ENCODE data around the gene STX11.

Gene STX11

GRCh38 chr6:144139817-144140216 is 10.5 kb upstream of the STX11 start:
- Histone ChIP-seq H4K20me1 (ENCODE audit: insufficient read depth, low read length) (no peaks in the 10 kb centered on the region), H3K9ac (ENCODE audit: low read length) (no peak overlapping the region), H3F3A (ENCODE audit: insufficient read depth, low read length) (no peaks in the 10 kb centered on the region), H3K27ac (ENCODE audit: low read length) (no peak overlapping the region), H3K36me3 (replicated peaks; ENCODE audit: insufficient read depth, low read length) (no peaks in the 10 kb centered on the region), H3K9me2 (replicated peaks; ENCODE audit: insufficient read depth, low read length) (no peaks in the 10 kb centered on the region), H3K9me3 (replicated peaks; ENCODE audit: insufficient read depth, low read length) (no peaks in the 10 kb centered on the region), H2AFZ (ENCODE audit: low read length) (no peak overlapping the region), H3K4me3 (ENCODE audit: low read length) (no peak overlapping the region), H3K4me1 (ENCODE audit: low read length) (no peaks in the 10 kb centered on the region), H3K79me2 (ENCODE audit: low read length) (no peaks in the 10 kb centered on the region), H3K27me3 (replicated peaks; ENCODE audit: insufficient read depth, low read length) (no peaks in the 10 kb centered on the region), H3K4me2 (ENCODE audit: low read depth, low read length) (no peak overlapping the region)
- TF ChIP-seq EZH2 (optimal IDR thresholded peaks at IDR 0.05; ENCODE audit: low read depth, low read length) (no peak), EZH2phosphoT487 (IDR thresholded peaks at IDR 0.05; ENCODE audit: low read length) (no peak), CTCF (IDR thresholded peaks at IDR 0.05; ENCODE audit: low read length) (no peak)
- no peak for DNase-seq

GRCh38 chr6:144140867-144141266 is 9.4 kb upstream of the STX11 start:
- no peak overlapping the region for H3K4me2 ChIP-seq (ENCODE audit: low read depth, low read length)
- H3K36me3 ChIP-seq (replicated peaks; ENCODE audit: insufficient read depth, low read length), result no peaks in the 10 kb centered on the region
- no peaks in the 10 kb centered on the region for H3F3A ChIP-seq (ENCODE audit: insufficient read depth, low read length)
- H3K9me3 ChIP-seq (replicated peaks; ENCODE audit: insufficient read depth, low read length), result no peaks in the 10 kb centered on the region
- no peak overlapping the region for H2AFZ ChIP-seq (ENCODE audit: low read length)
- H3K27me3 ChIP-seq (replicated peaks; ENCODE audit: insufficient read depth, low read length), result no peaks in the 10 kb centered on the region
- no peak overlapping the region for H3K9ac ChIP-seq (ENCODE audit: low read length)
- no peak overlapping the region for H3K27ac ChIP-seq (ENCODE audit: low read length)
- H3K79me2 ChIP-seq (ENCODE audit: low read length), result no peaks in the 10 kb centered on the region
- no peaks in the 10 kb centered on the region for H4K20me1 ChIP-seq (ENCODE audit: insufficient read depth, low read length)
- no peak for TF ChIP-seq EZH2 (optimal IDR thresholded peaks at IDR 0.05; ENCODE audit: low read depth, low read length)
- no peak for TF ChIP-seq EZH2phosphoT487 (IDR thresholded peaks at IDR 0.05; ENCODE audit: low read length)
- TF ChIP-seq CTCF (IDR thresholded peaks at IDR 0.05; ENCODE audit: low read length), result no peak
- no peaks in the 10 kb centered on the region for H3K9me2 ChIP-seq (replicated peaks; ENCODE audit: insufficient read depth, low read length)
- H3K4me3 ChIP-seq (ENCODE audit: low read length), result no peak overlapping the region
- no peaks in the 10 kb centered on the region for H3K4me1 ChIP-seq (ENCODE audit: low read length)
- DNase-seq, result no peak

DNA sequence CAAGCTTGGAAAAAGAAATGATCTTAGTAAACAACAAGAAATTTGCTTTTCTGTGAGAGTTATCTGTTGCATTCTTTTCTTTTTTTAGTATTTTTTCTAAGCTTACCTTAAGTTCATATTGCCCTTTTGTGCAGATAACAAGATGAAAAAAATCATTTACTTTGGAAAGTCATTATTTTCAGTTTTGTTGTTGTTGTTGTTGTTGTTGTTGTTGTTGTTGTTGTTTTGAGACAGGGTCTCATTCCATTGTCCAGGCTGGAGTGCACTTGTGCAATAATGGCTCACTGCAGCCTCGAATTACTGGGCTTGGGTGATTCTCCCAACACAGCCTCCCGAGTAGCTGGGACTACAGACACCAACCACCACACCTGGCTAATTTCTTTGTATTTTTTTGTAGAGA is 8.8 kb upstream of the STX11 start:
- Histone ChIP-seq H3K4me2 (ENCODE audit: low read depth, low read length) (no peak overlapping the region), H3K4me3 (ENCODE audit: low read length) (no peak overlapping the region), H3K9ac (ENCODE audit: low read length) (no peak overlapping the region), H3K4me1 (ENCODE audit: low read length) (no peaks in the 10 kb centered on the region), H3K27ac (ENCODE audit: low read length) (no peak overlapping the region), H3K9me3 (replicated peaks; ENCODE audit: insufficient read depth, low read length) (no peaks in the 10 kb centered on the region), H3F3A (ENCODE audit: insufficient read depth, low read length) (no peaks in the 10 kb centered on the region), H3K27me3 (replicated peaks; ENCODE audit: insufficient read depth, low read length) (no peaks in the 10 kb centered on the region), H4K20me1 (ENCODE audit: insufficient read depth, low read length) (no peaks in the 10 kb centered on the region), H2AFZ (ENCODE audit: low read length) (no peak overlapping the region), H3K79me2 (ENCODE audit: low read length) (no peaks in the 10 kb centered on the region), H3K9me2 (replicated peaks; ENCODE audit: insufficient read depth, low read length) (no peaks in the 10 kb centered on the region), H3K36me3 (replicated peaks; ENCODE audit: insufficient read depth, low read length) (no peaks in the 10 kb centered on the region)
- no peak for DNase-seq
- TF ChIP-seq EZH2phosphoT487 (IDR thresholded peaks at IDR 0.05; ENCODE audit: low read length) (no peak), EZH2 (optimal IDR thresholded peaks at IDR 0.05; ENCODE audit: low read depth, low read length) (no peak), CTCF (IDR thresholded peaks at IDR 0.05; ENCODE audit: low read length) (no peak)
